GM23248 (cell line): ENCODE results near the gene HDAC7. TPM values are rescaled to one million over a fixed set of nuclear protein-coding genes. Genes with fewer than 3 reads are reported as not detected.

ENCODE experiments used
- DNase-seq: peaks from one replicate; pipeline ENCODE4 v3.0.0-alpha.2; 2015
- H2AFZ ChIP-seq: fragments of 200-600 bp; sonication (generic); 2 replicates; pipeline ENCODE4 v1.6.1; 2016; ENCODE audit warnings: antibody characterized with exemption
- H3F3A ChIP-seq: fragments of 200-600 bp; sonication (generic); 2 replicates; pipeline ENCODE4 v1.6.1; 2016; ENCODE audit warnings: mild to moderate bottlenecking, antibody characterized with exemption, mixed run types; ENCODE audit not compliant: insufficient read depth
- H3K27ac ChIP-seq: fragments of 200-600 bp; sonication (generic); 2 replicates; pipeline ENCODE4 v1.5.1; 2016; ENCODE audit warnings: mild to moderate bottlenecking
- H3K27me3 ChIP-seq: fragments of 200-600 bp; sonication (generic); replicated peaks from 2 replicates; pipeline ENCODE4 v1.6.1; 2016; ENCODE audit warnings: mild to moderate bottlenecking; ENCODE audit not compliant: insufficient read depth
- H3K36me3 ChIP-seq: fragments of 200-600 bp; sonication (generic); 2 replicates; pipeline ENCODE4 v1.6.1; 2016; ENCODE audit warnings: low read depth, mild to moderate bottlenecking
- H3K4me1 ChIP-seq: fragments of 200-600 bp; sonication (generic); 2 replicates; pipeline ENCODE4 v1.6.1; 2016; ENCODE audit warnings: mild to moderate bottlenecking; ENCODE audit not compliant: insufficient read depth
- H3K4me2 ChIP-seq: fragments of 200-600 bp; sonication (generic); one replicate; pipeline ENCODE4 v1.6.1; 2016; ENCODE audit warnings: mild to moderate bottlenecking; ENCODE audit not compliant: unreplicated experiment
- H3K4me3 ChIP-seq: fragments of 200-600 bp; sonication (generic); 2 replicates; pipeline ENCODE4 v1.5.1; 2016; ENCODE audit warnings: mild to moderate bottlenecking
- H3K79me2 ChIP-seq: fragments of 200-600 bp; sonication (generic); 2 replicates; pipeline ENCODE4 v1.6.1; 2016; ENCODE audit warnings: mild to moderate bottlenecking; ENCODE audit not compliant: insufficient read depth
- H3K9ac ChIP-seq: fragments of 200-600 bp; sonication (generic); 2 replicates; pipeline ENCODE4 v1.6.1; 2016; ENCODE audit warnings: mild to moderate bottlenecking
- H3K9me2 ChIP-seq: fragments of 200-600 bp; sonication (generic); 2 replicates; pipeline ENCODE4 v1.6.1; 2016; ENCODE audit warnings: mixed run types, mild to moderate bottlenecking, moderate library complexity; ENCODE audit not compliant: insufficient read depth
- H3K9me3 ChIP-seq: fragments of 200-600 bp; sonication (generic); one replicate; pipeline ENCODE4 v1.6.1; 2017; ENCODE audit warnings: low read depth
- H4K20me1 ChIP-seq: fragments of 200-600 bp; sonication (generic); 2 replicates; pipeline ENCODE4 v1.6.0; 2016; ENCODE audit not compliant: insufficient read depth
- EZH2 ChIP-seq: fragments of 200-600 bp; sonication (generic); IDR thresholded peaks from 2 replicates; pipeline ENCODE4 v1.6.1; 2018; ENCODE audit warnings: antibody characterized with exemption, mild to moderate bottlenecking; ENCODE audit not compliant: insufficient read depth, poor library complexity, severe bottlenecking
- EZH2phosphoT487 ChIP-seq: fragments of 200-600 bp; sonication (generic); IDR thresholded peaks from 2 replicates; pipeline ENCODE4 v1.6.1; 2018; ENCODE audit warnings: antibody characterized with exemption, moderate library complexity, mild to moderate bottlenecking, low read depth; ENCODE audit not compliant: insufficient read depth
- WGBS, 2 experiments: methylation state at CpG; one replicate each; pipeline ENCODE4 v1.1.6; 2015 to 2017; ENCODE audit warnings: low lambda C conversion rate in 2 of 2, low coverage in 1 of 2; ENCODE audit errors: missing lambda C conversion rate in 2 of 2; 5-methylcytosine and 5-hydroxymethylcytosine counted together
- in situ Hi-C: fragments of 300-500 bp; cut with MboI; formaldehyde crosslinking; loops from 2 replicates; pipeline ENCODE4 v1.15.0; 2020
- polyA plus RNA-seq: library from polyadenylated mRNA; unstranded; fragments of >200 nt; fragmentation: Nextera tagmentation; extraction: Ambion mirVana; gene quantifications from 2 replicates; pipeline ENCODE4 v1.2.1, GENCODE V29; 2016
- total RNA-seq: library from RNA; depleted of rRNA; stranded (reverse); fragments of >200 nt; shearing (Covaris generic); gene quantifications from 2 replicates; pipeline ENCODE4 v1.2.3, GENCODE V29; 2014

Gene HDAC7
- total and polyA plus RNA-seq, 2 experiments from 2014 or later: 46.2 to 62.9 TPM

DNA sequence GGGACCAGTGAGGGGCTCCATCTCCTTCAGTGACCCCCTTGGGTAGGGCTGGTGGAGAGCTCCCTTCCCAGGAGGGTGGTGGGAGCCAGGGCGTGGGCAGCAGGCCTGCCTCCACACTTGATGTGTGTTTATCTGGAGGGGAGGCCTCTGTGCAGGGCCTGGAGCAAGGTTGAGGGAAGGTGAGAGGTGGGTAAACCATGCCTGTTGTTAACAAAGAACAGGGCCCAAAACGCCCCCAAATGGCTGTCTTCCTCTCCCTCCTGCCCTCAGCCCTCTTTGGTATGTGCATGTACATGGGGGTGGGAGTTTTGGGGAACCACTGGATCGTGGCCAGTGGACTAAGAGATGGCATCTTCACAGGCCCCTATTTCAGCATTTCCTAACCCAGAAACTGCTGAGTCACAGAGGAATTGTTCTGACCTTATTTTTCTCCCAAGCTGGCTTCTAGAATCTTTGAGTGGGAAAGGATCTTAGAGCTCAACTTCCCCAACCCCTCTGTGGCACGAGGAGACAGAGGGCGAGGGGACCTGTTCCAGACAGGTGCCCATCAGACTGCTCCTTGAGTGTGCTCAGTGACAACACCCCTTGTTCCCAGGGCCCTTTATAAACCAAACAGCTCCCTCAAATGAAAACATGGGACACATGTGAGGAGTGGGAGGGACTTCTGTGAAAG lies 43.1 kb downstream of the HDAC7 start:
- peak overlapping the region; percentile 65 for H3K27ac ChIP-seq
- no peaks in the 10 kb centered on the region for H3K36me3 ChIP-seq
- H3K4me2 ChIP-seq: no peak overlapping the region
- no peaks in the 10 kb centered on the region for H3K9me2 ChIP-seq
- WGBS, 2 experiments: 32 to 38% methylated on average over 5 of the region's 5 CpGs
- H3K79me2 ChIP-seq: no peaks in the 10 kb centered on the region
- peak overlapping the region; percentile 53 for H3K9ac ChIP-seq
- peaks cover 26% of the 10 kb centered on the region for H3F3A ChIP-seq
- no peaks in the 10 kb centered on the region for H4K20me1 ChIP-seq
- TF ChIP-seq EZH2phosphoT487 (no peak), EZH2 (no peak)
- no peak overlapping the region for H3K4me3 ChIP-seq
- no peak overlapping the region; the same call in 1 of the 2 replicates for H2AFZ ChIP-seq
- peaks cover 36% of the 10 kb centered on the region for H3K4me1 ChIP-seq
- DNase-seq: peak; percentile 72
- in situ Hi-C loops: no loop called here
- no peaks in the 10 kb centered on the region for H3K9me3 ChIP-seq
- H3K27me3 ChIP-seq: no peaks in the 10 kb centered on the region

DNA sequence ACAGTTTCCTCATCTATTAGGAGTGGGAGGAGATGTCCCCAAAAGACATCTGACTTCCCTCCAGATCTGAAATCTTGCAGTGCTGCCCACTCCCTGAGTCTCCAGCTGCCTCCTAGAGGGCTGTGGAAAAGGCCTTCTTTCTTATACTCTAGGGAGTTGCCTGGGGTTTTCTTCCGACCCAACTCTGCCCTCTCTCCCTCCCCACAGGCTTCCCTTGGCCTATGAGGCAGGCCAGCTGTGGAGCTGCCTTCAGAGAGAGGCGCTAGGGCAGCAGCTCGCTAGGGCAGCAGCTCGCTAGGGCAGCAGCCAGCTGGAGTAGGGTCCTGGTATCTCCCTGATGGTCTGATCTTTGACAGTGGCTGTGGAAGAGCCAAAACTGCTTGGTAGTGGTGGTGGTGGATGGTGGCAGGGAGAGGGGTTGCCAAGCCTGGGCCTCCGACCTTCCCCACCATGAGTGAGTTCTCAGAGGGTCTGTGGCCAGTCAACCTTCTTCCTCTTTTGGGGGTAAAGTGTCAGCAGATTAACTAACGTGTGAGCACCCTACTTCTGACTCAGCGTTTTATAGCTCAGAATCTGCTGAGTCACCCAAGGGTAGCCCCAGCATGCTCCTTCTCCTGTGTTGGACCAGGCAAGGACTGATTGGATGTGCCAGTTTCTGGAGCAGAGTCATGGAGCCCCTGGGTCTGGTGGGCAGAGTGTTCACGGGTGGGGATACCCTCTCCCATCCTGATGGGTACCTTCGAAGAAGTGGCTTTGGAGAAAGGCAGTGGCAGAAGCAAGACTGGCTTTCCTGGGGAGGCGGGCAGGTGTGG lies 44.4 kb downstream of the HDAC7 start:
- TF ChIP-seq EZH2: no peak
- no peak for TF ChIP-seq EZH2phosphoT487
- H3K9ac ChIP-seq: no peak overlapping the region
- H3K4me3 ChIP-seq: no peak overlapping the region
- no peaks in the 10 kb centered on the region for H3K79me2 ChIP-seq
- H3K9me2 ChIP-seq: no peaks in the 10 kb centered on the region
- H3K9me3 ChIP-seq: no peaks in the 10 kb centered on the region
- H2AFZ ChIP-seq: no peak overlapping the region
- no peaks in the 10 kb centered on the region for H3K36me3 ChIP-seq
- no peaks in the 10 kb centered on the region for H4K20me1 ChIP-seq
- WGBS, 2 experiments: 68 to 72% methylated on average over 10 of the region's 10 CpGs
- peak overlapping the region; percentile 14 for H3K4me2 ChIP-seq
- no peak overlapping the region for H3K27ac ChIP-seq
- H3F3A ChIP-seq: peaks cover 15% of the 10 kb centered on the region
- in situ Hi-C loops: no loop called here
- H3K27me3 ChIP-seq: no peaks in the 10 kb centered on the region
- peaks cover 38% of the 10 kb centered on the region for H3K4me1 ChIP-seq
- peak; percentile 74 for DNase-seq

DNA sequence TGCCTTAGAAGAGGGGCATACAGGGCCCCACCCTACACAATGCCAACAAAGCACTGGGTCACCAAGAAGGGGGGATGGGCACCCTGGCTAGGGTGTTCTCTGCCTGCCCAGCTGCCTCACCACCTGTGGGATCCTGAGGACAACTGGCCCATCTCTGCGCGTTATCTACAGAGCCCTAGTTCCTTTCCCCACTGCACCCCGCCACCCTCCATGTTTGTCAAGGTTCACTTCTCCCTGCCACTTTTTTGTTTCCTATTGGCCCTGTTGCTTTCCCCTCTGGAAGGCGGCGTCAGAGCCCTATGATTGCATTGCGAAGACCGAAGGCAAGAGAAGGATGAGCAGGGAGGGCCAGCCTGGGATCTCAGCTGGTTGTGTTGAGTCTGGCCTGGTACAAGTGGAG lies 45.0 kb downstream of the HDAC7 start:
- no peaks in the 10 kb centered on the region for H3K36me3 ChIP-seq
- peaks cover 40% of the 10 kb centered on the region for H3K4me1 ChIP-seq
- no peaks in the 10 kb centered on the region for H3K9me3 ChIP-seq
- H3K27me3 ChIP-seq: no peaks in the 10 kb centered on the region
- no peak overlapping the region for H3K4me2 ChIP-seq
- H3F3A ChIP-seq: peaks cover 14% of the 10 kb centered on the region
- DNase-seq: no peak
- WGBS, 2 experiments: 97 to 99% methylated on average over 7 of the region's 7 CpGs
- no peaks in the 10 kb centered on the region for H3K79me2 ChIP-seq
- in situ Hi-C loops: no loop called here
- H3K9me2 ChIP-seq: no peaks in the 10 kb centered on the region
- no peak overlapping the region for H3K27ac ChIP-seq
- no peaks in the 10 kb centered on the region for H4K20me1 ChIP-seq
- H3K4me3 ChIP-seq: no peak overlapping the region
- no peak overlapping the region for H3K9ac ChIP-seq
- TF ChIP-seq EZH2phosphoT487 (no peak), EZH2 (no peak)
- H2AFZ ChIP-seq: no peak overlapping the region

DNA sequence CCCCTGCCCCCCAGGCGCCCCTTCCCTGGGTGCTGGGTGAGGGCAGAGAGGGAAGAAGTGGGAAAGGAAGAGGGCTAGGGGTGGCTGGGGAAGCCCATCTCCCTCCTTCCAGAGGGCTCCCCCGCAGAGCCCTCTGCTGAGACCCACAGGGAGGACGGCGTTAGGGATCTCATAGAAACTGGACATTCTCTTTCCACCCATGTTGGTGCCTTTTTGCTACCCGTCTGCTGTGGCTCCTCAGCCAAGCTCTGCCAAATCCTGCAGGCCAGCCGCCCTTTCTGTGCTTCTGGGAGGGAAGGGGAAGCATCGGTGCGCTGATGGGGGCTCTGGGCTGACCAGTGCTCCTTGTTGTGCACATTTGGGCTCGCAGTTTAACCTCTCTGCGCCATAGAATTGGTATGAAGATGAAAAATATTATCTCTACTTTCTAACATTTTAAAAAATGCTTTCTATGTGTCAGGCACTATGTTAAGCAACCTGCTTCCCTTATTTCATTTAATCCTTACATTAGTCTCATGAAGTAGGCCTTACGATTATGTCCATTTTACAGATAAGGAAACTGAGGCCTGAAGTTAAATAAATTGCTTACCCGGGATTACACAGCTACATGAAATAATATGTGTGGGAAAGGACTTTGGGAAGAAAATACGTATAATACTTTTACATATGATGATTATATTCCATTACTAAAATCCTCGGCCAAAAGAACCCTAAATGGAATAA lies 45.7 kb downstream of the HDAC7 start:
- H3K9me2 ChIP-seq: no peaks in the 10 kb centered on the region
- H3K4me3 ChIP-seq: peak overlapping the region; percentile 82
- peak; percentile 32 for DNase-seq
- H3K9ac ChIP-seq: peak overlapping the region; percentile 72
- H3K4me1 ChIP-seq: peaks cover 40% of the 10 kb centered on the region
- no peaks in the 10 kb centered on the region for H3K36me3 ChIP-seq
- H3K79me2 ChIP-seq: no peaks in the 10 kb centered on the region
- peak overlapping the region; percentile 81 for H2AFZ ChIP-seq
- no peak overlapping the region for H3K27ac ChIP-seq
- 66 to 67% methylated on average over 14 of the region's 14 CpGs for WGBS, 2 experiments
- no peaks in the 10 kb centered on the region for H3K9me3 ChIP-seq
- H3F3A ChIP-seq: peaks cover 12% of the 10 kb centered on the region
- peak overlapping the region; percentile 44 for H3K4me2 ChIP-seq
- TF ChIP-seq EZH2: no peak
- no peak for TF ChIP-seq EZH2phosphoT487
- H4K20me1 ChIP-seq: no peaks in the 10 kb centered on the region
- in situ Hi-C loops: no loop called here
- no peaks in the 10 kb centered on the region for H3K27me3 ChIP-seq
